T-cell (primary cell): Measurements from ENCODE around the gene HS3ST6. TPM values are rescaled to one million over a fixed set of nuclear protein-coding genes. Genes with fewer than 3 reads are reported as not detected.
"Not testable (repeated sequence)": the region's sequence is repeated elsewhere in the genome, so short reads cannot be mapped to it uniquely, and the experiment has no call there.

Experiments
- ATAC-seq, 4 experiments: fragments of 200-7000 bp in 3 of 4; fragments of 150-1000 bp in 1 of 4; cut with Tn5 transposase; replicated peaks in 1 of 4; 1 replicate in 3 of 4; 2 replicates in 1 of 4; pipeline ENCODE4 v1.10.0; 2021; ENCODE audit warnings: moderate library complexity in 3 of 4, mild to moderate bottlenecking in 2 of 4, moderate number of reproducible peaks in 1 of 4
- CTCF ChIA-PET, 2 donors: fragments of 300-600 bp; sonication (Branson Sonifier 250); formaldehyde crosslinking; loops; one replicate each; lab custom pipeline; 2022; ENCODE audit warnings: antibody characterized with exemption in 2 of 2; lab: Charles Lee
- POLR2A ChIA-PET, 2 donors: fragments of 300-600 bp; sonication (Branson Sonifier 250); formaldehyde crosslinking; loops; one replicate each; lab custom pipeline; 2022; ENCODE audit warnings: antibody characterized with exemption in 2 of 2; lab: Charles Lee
- DNase-seq, 35 experiments: peaks; one replicate each; pipeline versions ENCODE4 v3.0.0 to v3.0.0-alpha.2; 2013 to 2023
- H3K27ac ChIP-seq: one replicate; pipeline ENCODE4 v1.5.1; 2013; ENCODE audit warnings: low read length
- H3K27me3 ChIP-seq, 2 experiments: replicated peaks in 1 of 2; 1 replicate in 1 of 2; 2 replicates in 1 of 2; pipeline versions ENCODE4 v1.6.1 to v1.7.0; 2013; ENCODE audit warnings: low read length in 1 of 2, mixed read lengths in 1 of 2; ENCODE audit not compliant: control insufficient read depth in 2 of 2, insufficient read depth in 2 of 2; ENCODE audit errors: extremely low read depth in 1 of 2
- H3K36me3 ChIP-seq, 2 donors: 1 replicate in 1 of 2; 2 replicates in 1 of 2; pipeline versions ENCODE4 v1.6.1 to v1.7.0; 2013; ENCODE audit warnings: low read length in 1 of 2; ENCODE audit not compliant: control insufficient read depth in 2 of 2, insufficient read depth in 1 of 2; ENCODE audit errors: extremely low read depth in 1 of 2
- H3K4me1 ChIP-seq, 2 experiments: 1 replicate in 1 of 2; 2 replicates in 1 of 2; pipeline versions ENCODE4 v1.6.1 to v1.7.0; 2013; ENCODE audit warnings: low read length in 2 of 2, mixed read lengths in 1 of 2; ENCODE audit not compliant: insufficient read depth in 2 of 2, control insufficient read depth in 1 of 2; ENCODE audit errors: extremely low read depth in 1 of 2
- H3K4me3 ChIP-seq, 2 donors: 1 replicate in 1 of 2; 2 replicates in 1 of 2; pipeline versions ENCODE4 v1.5.1 to v1.7.0; 2013; ENCODE audit warnings: mild to moderate bottlenecking in 2 of 2, low read length in 1 of 2, moderate library complexity in 1 of 2; ENCODE audit not compliant: control insufficient read depth in 1 of 2; ENCODE audit errors: extremely low read depth in 1 of 2
- H3K9me3 ChIP-seq: 2 replicates; pipeline ENCODE4 v1.7.0; 2013
- H3K27ac Mint-ChIP-seq, 2 donors: one replicate each; pipeline ENCODE4 v1.8.0; 2020 to 2021; ENCODE audit warnings: mild to moderate bottlenecking in 2 of 2, mixed read lengths in 2 of 2
- H3K27me3 Mint-ChIP-seq, 2 donors: one replicate each; pipeline ENCODE4 v1.8.0; 2021 to 2022; ENCODE audit warnings: mixed read lengths in 2 of 2
- H3K36me3 Mint-ChIP-seq: one replicate; pipeline ENCODE4 v1.8.0; 2021; ENCODE audit warnings: mixed read lengths
- H3K4me1 Mint-ChIP-seq, 3 donors: one replicate each; pipeline ENCODE4 v1.8.0; 2020 to 2022; ENCODE audit warnings: mixed read lengths in 3 of 3, mild to moderate bottlenecking in 1 of 3
- H3K4me3 Mint-ChIP-seq, 3 donors: one replicate each; pipeline ENCODE4 v1.8.0; 2020 to 2022; ENCODE audit warnings: mild to moderate bottlenecking in 3 of 3, mixed read lengths in 3 of 3, moderate library complexity in 3 of 3
- H3K9me3 Mint-ChIP-seq, 3 donors: one replicate each; pipeline ENCODE4 v1.8.0; 2020 to 2022; ENCODE audit warnings: mixed read lengths in 3 of 3
- WGBS: methylation state at CpG from one replicate; pipeline ENCODE4 v1.1.5; 2013; ENCODE audit warnings: missing lambda C conversion rate; ENCODE audit not compliant: insufficient coverage; 5-methylcytosine and 5-hydroxymethylcytosine counted together
- total RNA-seq, 35 experiments: library from RNA in 6 of 35; stranded (reverse) in 6 of 35; fragments of 120-200 nt in 1 of 35; gene quantifications; one replicate each; pipeline versions ENCODE4 v1.2.1 to v1.2.4 and lab custom pipeline; 2013 to 2026

Gene HS3ST6
- total RNA-seq, 5 donors from 2014 or later (not counting 1 experiment from before 2014, with no cell fraction given): not detected

- Histone ChIP-seq H3K9me3 (no peaks in the 10 kb centered on the region), H3K27ac (no peak overlapping the region), H3K36me3 (no peaks in the 10 kb centered on the region), H3K27me3 (peaks cover 2 to 40% of the 10 kb centered on the region in 2 experiments), H3K4me1 (no peaks in the 10 kb centered on the region), H3K4me3 (no peak overlapping the region)
- Mint-ChIP-seq H3K4me3 (no peak overlapping the region), H3K27me3 (peaks cover 15 to 18% of the 10 kb centered on the region in 2 donors), H3K36me3 (no peaks in the 10 kb centered on the region), H3K27ac (no peak overlapping the region), H3K4me1 (no peaks in the 10 kb centered on the region), H3K9me3 (no peaks in the 10 kb centered on the region)
- peak in 1 of 35 experiments; percentile 18 for DNase-seq
- ChIA-PET POLR2A (interaction anchor here in 1 of 2 donors (0.6 kb wide), 1 partner anchor 8 kb away, joined by 4 read pairs; no protein-coding TSS in a partner anchor), CTCF (no interaction called here)
- 78% methylated on average over 9 of the region's 13 CpGs for WGBS
- ATAC-seq: peak in 1 of 4 experiments; percentile 43
Observed at GRCh38 chr16:1884155-1884760, 34.0 kb downstream of the HS3ST6 start.

- H3K4me1 Mint-ChIP-seq, H3K27ac Mint-ChIP-seq, H3K9me3 Mint-ChIP-seq, H3K9me3 ChIP-seq, H3K36me3 Mint-ChIP-seq, H3K4me1 ChIP-seq, DNase-seq, CTCF ChIA-PET, H3K4me3 ChIP-seq, H3K36me3 ChIP-seq, ATAC-seq, H3K4me3 Mint-ChIP-seq, H3K27ac ChIP-seq, POLR2A ChIA-PET: not testable (repeated sequence)
- whole genome bisulfite sequencing: 84% methylated on average over 6 of the region's 9 CpGs
- H3K27me3 Mint-ChIP-seq: peaks cover 20 to 27% of the 10 kb centered on the region in 2 donors
- H3K27me3 ChIP-seq: peaks cover 2 to 46% of the 10 kb centered on the region in 2 experiments
Observed at GRCh38 chr16:1881172-1881571, 37.0 kb downstream of the HS3ST6 start.

GRCh38 chr16:1879477-1879876 is 38.7 kb downstream of the HS3ST6 start:
- Mint-ChIP-seq H3K27ac (no peak overlapping the region), H3K27me3 (peaks cover 23 to 26% of the 10 kb centered on the region in 2 donors), H3K9me3 (no peaks in the 10 kb centered on the region), H3K36me3 (no peaks in the 10 kb centered on the region), H3K4me1 (no peaks in the 10 kb centered on the region), H3K4me3 (no peak overlapping the region)
- ChIA-PET CTCF (no interaction called here), POLR2A (no interaction called here)
- Histone ChIP-seq H3K9me3 (no peaks in the 10 kb centered on the region), H3K36me3 (no peaks in the 10 kb centered on the region), H3K27me3 (peaks cover 2 to 46% of the 10 kb centered on the region in 2 experiments), H3K4me1 (no peaks in the 10 kb centered on the region), H3K4me3 (no peak overlapping the region), H3K27ac (no peak overlapping the region)
- 83% methylated on average over 1 of the region's 2 CpGs for WGBS
- no peak for DNase-seq
- no peak for ATAC-seq

- H3K4me3 ChIP-seq: no peak overlapping the region
- DNase-seq: no peak
- no peaks in the 10 kb centered on the region for H3K4me1 ChIP-seq
- H3K36me3 Mint-ChIP-seq: no peaks in the 10 kb centered on the region
- H3K9me3 ChIP-seq: no peaks in the 10 kb centered on the region
- H3K4me1 Mint-ChIP-seq: no peaks in the 10 kb centered on the region
- ATAC-seq: no peak
- no peaks in the 10 kb centered on the region for H3K9me3 Mint-ChIP-seq
- ChIA-PET POLR2A (no interaction called here), CTCF (no interaction called here)
- H3K36me3 ChIP-seq: no peaks in the 10 kb centered on the region
- peaks cover 26 to 35% of the 10 kb centered on the region in 2 donors for H3K27me3 Mint-ChIP-seq
- H3K27ac ChIP-seq: no peak overlapping the region
- WGBS: 100% methylated on average over 1 of the region's 5 CpGs
- H3K4me3 Mint-ChIP-seq: no peak overlapping the region
- H3K27me3 ChIP-seq: peaks cover 2 to 46% of the 10 kb centered on the region in 2 experiments
- H3K27ac Mint-ChIP-seq: no peak overlapping the region
Observed at GRCh38 chr16:1878256-1878655, 40.0 kb downstream of the HS3ST6 start.

GRCh38 chr16:1877804-1878203 is 40.4 kb downstream of the HS3ST6 start:
- WGBS: no CpG with 5 or more reads among the region's 11 CpGs
- CTCF ChIA-PET: no interaction called here

GRCh38 chr16:1877089-1877488 is 41.1 kb downstream of the HS3ST6 start:
- peaks cover 30 to 42% of the 10 kb centered on the region in 2 donors for H3K27me3 Mint-ChIP-seq
- ChIA-PET POLR2A (no interaction called here), CTCF (no interaction called here)
- H3K9me3 Mint-ChIP-seq: no peaks in the 10 kb centered on the region
- Histone ChIP-seq H3K9me3 (no peaks in the 10 kb centered on the region), H3K4me3 (no peak overlapping the region), H3K27me3 (peaks cover 2 to 54% of the 10 kb centered on the region in 2 experiments), H3K4me1 (peaks cover 0 to 7% of the 10 kb centered on the region in 2 experiments), H3K27ac (no peak overlapping the region), H3K36me3 (no peaks in the 10 kb centered on the region)
- H3K36me3 Mint-ChIP-seq: no peaks in the 10 kb centered on the region
- ATAC-seq (no peak), DNase-seq (no peak)
- WGBS: 74% methylated on average over 6 of the region's 6 CpGs
- H3K27ac Mint-ChIP-seq: peak overlapping the region in 1 of 2 donors; percentile 31
- no peak overlapping the region for H3K4me3 Mint-ChIP-seq
- peaks cover 4 to 5% (median 4%) of the 10 kb centered on the region in 3 donors for H3K4me1 Mint-ChIP-seq

More at GRCh38 chr16:1877804-1878203, 40.4 kb downstream of the HS3ST6 start:
- ATAC-seq (no peak), DNase-seq (no peak)
- Mint-ChIP-seq H3K4me3 (no peak overlapping the region), H3K4me1 (no peaks in the 10 kb centered on the region), H3K27ac (no peak overlapping the region), H3K27me3 (peaks cover 26 to 38% of the 10 kb centered on the region in 2 donors), H3K9me3 (no peaks in the 10 kb centered on the region), H3K36me3 (no peaks in the 10 kb centered on the region)
- H3K27me3 ChIP-seq: peaks cover 2 to 50% of the 10 kb centered on the region in 2 experiments
- H3K9me3 ChIP-seq: no peaks in the 10 kb centered on the region
- H3K4me3 ChIP-seq: no peak overlapping the region
- H3K36me3 ChIP-seq: no peaks in the 10 kb centered on the region
- no peak overlapping the region for H3K27ac ChIP-seq
- POLR2A ChIA-PET: no interaction called here
- H3K4me1 ChIP-seq: no peaks in the 10 kb centered on the region
